Measurements from ENCODE around the gene INSRR.

DNA sequence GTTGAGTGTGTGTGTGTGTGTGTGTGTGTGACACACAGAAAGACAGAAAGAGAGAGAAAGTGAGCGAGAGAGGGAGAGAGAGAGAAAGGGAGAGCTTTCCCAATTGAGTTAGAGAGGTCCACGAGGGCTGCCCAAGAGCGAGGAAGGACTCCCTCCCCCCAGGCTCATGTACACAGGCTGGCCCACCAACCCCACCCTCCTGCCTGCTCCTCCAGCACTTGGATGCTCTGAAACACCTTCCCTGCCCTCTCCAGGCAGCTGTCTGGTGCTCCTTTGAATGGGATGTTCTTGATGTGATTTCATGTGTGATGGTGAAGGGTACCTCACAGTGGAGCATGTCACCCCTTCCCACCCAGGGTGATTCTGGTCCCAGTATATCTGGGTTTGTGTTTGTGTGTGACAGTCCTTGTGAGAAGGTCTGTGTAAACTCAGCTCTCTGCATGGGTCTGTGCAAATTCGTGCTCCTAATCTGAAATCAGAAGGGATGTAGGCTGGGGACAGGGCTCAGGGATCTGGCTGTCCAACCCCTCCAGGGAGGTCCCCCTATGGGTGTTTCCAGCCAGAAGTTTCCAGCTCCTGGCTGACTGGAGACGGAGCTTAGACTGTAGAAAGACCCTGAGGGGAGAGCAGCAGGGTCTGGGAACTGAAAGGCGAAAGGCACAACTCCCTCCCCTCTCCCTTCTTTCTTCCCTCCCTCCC, 27.8 kb upstream of the INSRR start:
- TF ChIP-seq POLR2A (conservative IDR thresholded peaks at IDR 0.05) (no peak), TCFL5 (CRISPR knock-in tag; conservative IDR thresholded peaks at IDR 0.05) (no peak), EGR1 (conservative IDR thresholded peaks at IDR 0.05) (no peak), KLF1 (tag; IDR thresholded peaks at IDR 0.05) (no peak)
- TF ChIP-seq, protein P1, sequence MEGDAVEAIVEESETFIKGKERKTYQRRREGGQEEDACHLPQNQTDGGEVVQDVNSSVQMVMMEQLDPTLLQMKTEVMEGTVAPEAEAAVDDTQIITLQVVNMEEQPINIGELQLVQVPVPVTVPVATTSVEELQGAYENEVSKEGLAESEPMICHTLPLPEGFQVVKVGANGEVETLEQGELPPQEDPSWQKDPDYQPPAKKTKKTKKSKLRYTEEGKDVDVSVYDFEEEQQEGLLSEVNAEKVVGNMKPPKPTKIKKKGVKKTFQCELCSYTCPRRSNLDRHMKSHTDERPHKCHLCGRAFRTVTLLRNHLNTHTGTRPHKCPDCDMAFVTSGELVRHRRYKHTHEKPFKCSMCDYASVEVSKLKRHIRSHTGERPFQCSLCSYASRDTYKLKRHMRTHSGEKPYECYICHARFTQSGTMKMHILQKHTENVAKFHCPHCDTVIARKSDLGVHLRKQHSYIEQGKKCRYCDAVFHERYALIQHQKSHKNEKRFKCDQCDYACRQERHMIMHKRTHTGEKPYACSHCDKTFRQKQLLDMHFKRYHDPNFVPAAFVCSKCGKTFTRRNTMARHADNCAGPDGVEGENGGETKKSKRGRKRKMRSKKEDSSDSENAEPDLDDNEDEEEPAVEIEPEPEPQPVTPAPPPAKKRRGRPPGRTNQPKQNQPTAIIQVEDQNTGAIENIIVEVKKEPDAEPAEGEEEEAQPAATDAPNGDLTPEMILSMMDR (IDR thresholded peaks at IDR 0.05 in 2 of 3, conservative IDR thresholded peaks at IDR 0.05 in 1 of 3; ENCODE audit: insufficient read depth in 2 of 3, low read depth in 1 of 3, low read length in 3 of 3) = no peak
- TF ChIP-seq, protein P2, sequence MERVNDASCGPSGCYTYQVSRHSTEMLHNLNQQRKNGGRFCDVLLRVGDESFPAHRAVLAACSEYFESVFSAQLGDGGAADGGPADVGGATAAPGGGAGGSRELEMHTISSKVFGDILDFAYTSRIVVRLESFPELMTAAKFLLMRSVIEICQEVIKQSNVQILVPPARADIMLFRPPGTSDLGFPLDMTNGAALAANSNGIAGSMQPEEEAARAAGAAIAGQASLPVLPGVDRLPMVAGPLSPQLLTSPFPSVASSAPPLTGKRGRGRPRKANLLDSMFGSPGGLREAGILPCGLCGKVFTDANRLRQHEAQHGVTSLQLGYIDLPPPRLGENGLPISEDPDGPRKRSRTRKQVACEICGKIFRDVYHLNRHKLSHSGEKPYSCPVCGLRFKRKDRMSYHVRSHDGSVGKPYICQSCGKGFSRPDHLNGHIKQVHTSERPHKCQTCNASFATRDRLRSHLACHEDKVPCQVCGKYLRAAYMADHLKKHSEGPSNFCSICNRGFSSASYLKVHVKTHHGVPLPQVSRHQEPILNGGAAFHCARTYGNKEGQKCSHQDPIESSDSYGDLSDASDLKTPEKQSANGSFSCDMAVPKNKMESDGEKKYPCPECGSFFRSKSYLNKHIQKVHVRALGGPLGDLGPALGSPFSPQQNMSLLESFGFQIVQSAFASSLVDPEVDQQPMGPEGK (CRISPR knock-in tag; IDR thresholded peaks at IDR 0.05; ENCODE audit: borderline replicate concordance) = no peak

All from K562 (cell line).